Dendritic cell treated with granulocyte-macrophage colony-stimulating factor and Interleukin-4, amounts not matched to agents 40 ng/mL and 50 ng/mL, for 4 days (primary cell): ENCODE measurements around the gene SERPINB10.

Source experiments
- H3K27ac Mint-ChIP-seq: one replicate; pipeline ENCODE4 v1.8.0; 2022; ENCODE audit warnings: mild to moderate bottlenecking, mixed read lengths
- H3K27me3 Mint-ChIP-seq: one replicate; pipeline ENCODE4 v1.8.0; 2022; ENCODE audit warnings: mild to moderate bottlenecking, mixed read lengths
- H3K36me3 Mint-ChIP-seq: one replicate; pipeline ENCODE4 v1.8.0; 2022; ENCODE audit warnings: low read depth, mixed read lengths
- H3K4me1 Mint-ChIP-seq: one replicate; pipeline ENCODE4 v1.8.0; 2022; ENCODE audit warnings: low read depth, mixed read lengths
- H3K4me3 Mint-ChIP-seq: one replicate; pipeline ENCODE4 v1.8.0; 2022; ENCODE audit warnings: mild to moderate bottlenecking, moderate library complexity, mixed read lengths
- H3K9me3 Mint-ChIP-seq: one replicate; pipeline ENCODE4 v1.8.0; 2022; ENCODE audit warnings: mixed read lengths
- intact Hi-C: fragments of 100-400 bp; cut with micrococcal nuclease; formaldehyde crosslinking; loops from one replicate; pipeline ENCODE4 v1.15.0; 2022

Gene SERPINB10

GRCh38 chr18:63969942-63970808, 62.4 kb downstream of the SERPINB10 start, which contains the start of gene SERPINB8:
Gene SERPINB8 (plus strand): TSS chr18:63970081. CDS start chr18:63978309, 8,228 bp downstream.
- H3K4me1 Mint-ChIP-seq: peaks cover 85% of the 10 kb centered on the region
- peak within 1 kb of the TSS; percentile 100 for H3K27ac Mint-ChIP-seq
- intact Hi-C loops: loop anchor here (5.0 to 10.0 kb wide), 2 partner anchors 548 to 1255 kb away; partner anchors contain the start of genes PHLPP1 and VPS4B
- peaks cover 21% of the 10 kb centered on the region for H3K36me3 Mint-ChIP-seq
- no peaks in the 10 kb centered on the region for H3K9me3 Mint-ChIP-seq
- peak within 1 kb of the TSS; percentile 97 for H3K4me3 Mint-ChIP-seq
- H3K27me3 Mint-ChIP-seq: no peaks in the 10 kb centered on the region

DNA sequence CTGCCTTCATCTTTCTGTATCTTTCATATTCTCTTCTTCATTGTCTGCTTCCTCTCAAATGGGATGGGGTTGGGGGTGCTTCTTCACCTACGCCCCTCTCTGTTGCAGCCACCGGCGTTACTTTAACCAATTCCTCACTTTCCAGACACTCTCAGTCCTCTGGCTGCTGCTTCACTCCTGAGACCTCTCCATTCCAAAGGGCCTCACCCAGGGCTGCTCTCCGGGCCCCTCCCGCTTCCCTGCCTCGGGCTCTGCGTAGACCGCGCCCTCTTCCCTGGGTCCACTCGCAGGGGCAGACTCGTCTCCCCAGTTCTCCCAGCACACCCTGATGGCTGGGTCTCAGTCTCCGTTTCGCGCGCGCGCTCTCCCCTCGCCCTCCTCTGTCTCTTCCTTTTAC, 63.0 kb downstream of the SERPINB10 start:
- Mint-ChIP-seq H3K27me3 (no peaks in the 10 kb centered on the region), H3K9me3 (no peaks in the 10 kb centered on the region), H3K4me3 (peak overlapping the region; percentile 97), H3K27ac (peak overlapping the region; percentile 100), H3K36me3 (peaks cover 21% of the 10 kb centered on the region), H3K4me1 (peaks cover 87% of the 10 kb centered on the region)
- intact Hi-C loops: loop anchor here (5.0 to 10.0 kb wide), 2 partner anchors 549 to 1256 kb away; partner anchors contain the start of genes PHLPP1 and VPS4B

DNA sequence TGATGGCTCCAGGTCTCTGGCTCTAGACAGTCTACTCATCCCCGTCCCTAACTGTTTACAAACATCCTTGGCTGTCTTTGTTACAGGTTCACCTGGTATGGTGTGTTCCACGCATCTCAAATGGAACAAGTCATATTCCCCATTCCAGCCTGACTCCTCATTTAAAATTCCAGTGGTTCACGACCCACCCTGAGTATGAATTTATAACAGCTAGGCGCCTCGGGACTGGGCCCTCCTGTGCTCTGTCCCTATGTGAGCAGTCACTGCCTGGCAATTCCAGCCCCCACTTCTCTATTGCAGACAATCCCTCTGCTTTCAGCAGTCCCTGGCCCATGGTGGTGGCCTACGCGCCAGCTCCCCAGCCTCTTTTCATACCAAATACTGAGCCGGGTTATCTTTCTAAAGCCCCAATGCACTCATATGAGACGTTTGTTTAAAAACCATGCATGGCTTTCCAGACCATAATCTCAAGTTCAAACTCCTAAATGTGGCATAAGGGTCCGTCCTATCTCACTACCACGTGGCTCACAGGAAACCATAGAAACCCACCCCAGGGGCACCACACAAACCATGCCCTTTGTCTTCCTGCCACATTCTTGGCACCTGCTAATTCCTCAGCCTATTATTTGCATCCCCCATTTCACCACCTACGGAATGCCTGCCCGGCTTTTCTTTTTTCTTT, 63.7 kb downstream of the SERPINB10 start:
- no peaks in the 10 kb centered on the region for H3K27me3 Mint-ChIP-seq
- peaks cover 81% of the 10 kb centered on the region for H3K4me1 Mint-ChIP-seq
- H3K4me3 Mint-ChIP-seq: peak overlapping the region; percentile 97
- intact Hi-C loops: loop anchor here (5.0 to 10.0 kb wide), 2 partner anchors 549 to 1257 kb away; partner anchors contain the start of genes PHLPP1 and VPS4B
- peaks cover 21% of the 10 kb centered on the region for H3K36me3 Mint-ChIP-seq
- no peaks in the 10 kb centered on the region for H3K9me3 Mint-ChIP-seq
- H3K27ac Mint-ChIP-seq: peak overlapping the region; percentile 100

- no peak overlapping the region for H3K4me3 Mint-ChIP-seq
- intact Hi-C loops: loop anchor here (5.0 to 10.0 kb wide), 2 partner anchors 550 to 1257 kb away; partner anchors contain the start of genes PHLPP1 and VPS4B
- peak overlapping the region; percentile 100 for H3K27ac Mint-ChIP-seq
- H3K4me1 Mint-ChIP-seq: peaks cover 78% of the 10 kb centered on the region
- H3K27me3 Mint-ChIP-seq: no peaks in the 10 kb centered on the region
- H3K36me3 Mint-ChIP-seq: peaks cover 21% of the 10 kb centered on the region
- H3K9me3 Mint-ChIP-seq: no peaks in the 10 kb centered on the region
These were observed 64.2 kb downstream of the SERPINB10 start for GRCh38 chr18:63972002-63972376.

DNA sequence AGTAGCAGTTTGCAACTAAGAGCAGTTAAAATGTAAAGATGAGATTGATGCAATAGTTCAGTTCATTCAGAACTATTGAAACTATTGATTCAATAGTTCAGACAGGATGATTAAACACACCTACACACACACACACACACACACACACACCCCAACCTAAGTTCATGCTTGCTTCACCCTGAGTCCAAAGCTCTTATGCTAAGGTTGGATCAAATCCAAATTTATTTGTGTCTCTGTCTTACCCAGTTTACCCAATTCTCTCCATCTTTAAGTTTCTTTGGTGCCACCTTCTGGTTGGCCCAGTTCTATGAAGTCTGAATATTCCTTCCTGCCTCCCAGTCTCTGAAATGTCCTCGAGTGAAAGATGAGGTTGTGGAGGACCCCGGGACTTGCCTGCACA, 67.2 kb downstream of the SERPINB10 start:
- Mint-ChIP-seq H3K4me1 (peaks cover 80% of the 10 kb centered on the region), H3K4me3 (peak overlapping the region; percentile 52), H3K9me3 (no peaks in the 10 kb centered on the region), H3K36me3 (peaks cover 36% of the 10 kb centered on the region), H3K27ac (peak overlapping the region; percentile 80), H3K27me3 (no peaks in the 10 kb centered on the region)
- intact Hi-C loops: loop anchor here (5.0 to 10.0 kb wide), 2 partner anchors 553 to 1260 kb away; partner anchors contain the start of genes PHLPP1 and VPS4B

DNA sequence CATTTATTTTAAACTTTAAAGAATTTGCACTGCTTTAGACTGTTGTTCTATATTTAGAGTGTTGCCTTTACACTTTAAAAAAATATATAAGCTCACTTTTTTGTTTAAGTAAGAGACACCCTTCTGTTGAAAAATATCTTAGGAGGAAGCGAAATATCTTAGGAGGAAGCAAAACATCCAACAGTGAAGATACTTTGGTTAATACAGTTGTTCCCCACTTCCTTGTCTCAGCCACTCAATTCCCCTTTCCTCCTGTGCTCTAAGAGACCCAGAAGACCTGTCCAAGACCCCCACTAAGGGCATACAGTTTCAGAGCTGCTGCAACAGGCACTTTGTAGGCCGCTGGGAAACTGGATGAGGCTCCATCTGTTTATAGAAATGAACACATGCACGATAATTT, 67.9 kb downstream of the SERPINB10 start:
- Mint-ChIP-seq H3K9me3 (no peaks in the 10 kb centered on the region), H3K4me1 (peaks cover 85% of the 10 kb centered on the region), H3K27ac (peak overlapping the region; percentile 80), H3K36me3 (peaks cover 36% of the 10 kb centered on the region), H3K4me3 (peak overlapping the region; percentile 48), H3K27me3 (no peaks in the 10 kb centered on the region)
- intact Hi-C loops: loop anchor here (10.0 kb wide), 1 partner anchor 1261 kb away; the partner anchor contains the start of gene PHLPP1

DNA sequence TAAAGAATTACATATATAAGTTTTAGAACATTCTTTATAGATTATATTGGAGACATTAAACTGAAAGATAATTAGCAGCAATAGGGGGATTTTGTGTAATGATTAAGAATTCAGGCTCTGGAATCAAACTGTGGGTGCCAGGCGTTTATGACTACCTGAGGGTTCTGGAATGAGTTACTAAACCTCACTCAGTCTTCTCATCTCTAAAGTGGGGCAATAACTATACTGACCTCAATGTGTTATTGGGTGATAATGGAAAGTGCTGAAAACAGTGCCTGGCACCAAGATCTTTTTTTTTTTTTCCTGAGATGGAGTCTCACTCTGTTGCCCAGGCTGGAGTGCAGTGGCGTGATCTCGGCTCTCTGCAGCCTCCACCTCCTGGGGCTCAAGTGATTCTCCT, 69.3 kb downstream of the SERPINB10 start:
- peaks cover 39% of the 10 kb centered on the region for H3K36me3 Mint-ChIP-seq
- no peaks in the 10 kb centered on the region for H3K9me3 Mint-ChIP-seq
- intact Hi-C loops: loop anchor here (10.0 kb wide), 1 partner anchor 1262 kb away; the partner anchor contains the start of gene PHLPP1
- no peaks in the 10 kb centered on the region for H3K27me3 Mint-ChIP-seq
- H3K4me1 Mint-ChIP-seq: peaks cover 85% of the 10 kb centered on the region
- peak overlapping the region; percentile 77 for H3K27ac Mint-ChIP-seq
- H3K4me3 Mint-ChIP-seq: no peak overlapping the region

- intact Hi-C loops: loop anchor here (1.0 to 10.0 kb wide), 3 partner anchors 16 to 1265 kb away; partner anchors contain the start of gene PHLPP1
- H3K36me3 Mint-ChIP-seq: peaks cover 63% of the 10 kb centered on the region
- H3K27ac Mint-ChIP-seq: peak overlapping the region; percentile 74
- H3K27me3 Mint-ChIP-seq: no peaks in the 10 kb centered on the region
- H3K4me1 Mint-ChIP-seq: peaks cover 69% of the 10 kb centered on the region
- no peaks in the 10 kb centered on the region for H3K9me3 Mint-ChIP-seq
- no peak overlapping the region for H3K4me3 Mint-ChIP-seq
These were observed 71.7 kb downstream of the SERPINB10 start for GRCh38 chr18:63979409-63979920.

GRCh38 chr18:63980027-63980426, 72.3 kb downstream of the SERPINB10 start:
- H3K27ac Mint-ChIP-seq: peak overlapping the region; percentile 74

DNA sequence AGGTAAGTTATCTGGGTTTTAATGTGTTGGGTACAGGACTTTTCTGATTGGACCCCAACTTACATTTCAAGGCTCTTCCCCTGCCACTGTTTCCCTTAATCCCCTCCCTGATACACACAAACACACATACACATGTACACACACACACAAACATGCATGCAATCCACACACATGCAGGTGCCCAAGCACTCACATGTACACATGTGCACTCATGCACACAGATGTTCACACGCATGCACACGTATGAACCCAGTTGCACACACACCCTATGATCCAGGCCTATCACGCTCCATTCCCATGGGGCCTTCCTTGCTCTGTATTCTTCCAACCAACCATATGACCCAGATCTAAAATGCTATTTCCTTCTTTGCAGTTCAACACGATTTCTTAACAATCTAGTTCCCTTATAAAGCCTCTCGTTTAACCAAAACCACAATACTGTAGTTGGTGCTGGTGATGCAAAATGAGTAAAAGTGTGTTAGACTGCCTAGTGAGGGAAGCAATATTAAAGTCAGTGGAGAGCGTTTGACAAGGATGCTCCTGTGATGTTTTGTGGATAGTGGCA, 73.2 kb downstream of the SERPINB10 start:
- intact Hi-C loops: loop anchor here (10.0 kb wide), 1 partner anchor 396 kb away; the partner anchor contains the start of gene SERPINB13
- Mint-ChIP-seq H3K36me3 (peaks cover 78% of the 10 kb centered on the region), H3K27ac (peak overlapping the region; percentile 74), H3K27me3 (no peaks in the 10 kb centered on the region), H3K4me1 (peaks cover 55% of the 10 kb centered on the region), H3K9me3 (no peaks in the 10 kb centered on the region), H3K4me3 (no peak overlapping the region)

More at GRCh38 chr18:63980027-63980426, 72.3 kb downstream of the SERPINB10 start:
- Mint-ChIP-seq H3K36me3 (peaks cover 69% of the 10 kb centered on the region), H3K4me3 (no peak overlapping the region), H3K27me3 (no peaks in the 10 kb centered on the region), H3K9me3 (no peaks in the 10 kb centered on the region), H3K4me1 (peaks cover 63% of the 10 kb centered on the region)
- intact Hi-C loops: loop anchor here (10.0 kb wide), 1 partner anchor 395 kb away; the partner anchor contains the start of gene SERPINB13

- H3K27me3 Mint-ChIP-seq: no peaks in the 10 kb centered on the region
- peaks cover 55% of the 10 kb centered on the region for H3K4me1 Mint-ChIP-seq
- peak overlapping the region; percentile 74 for H3K27ac Mint-ChIP-seq
- peaks cover 86% of the 10 kb centered on the region for H3K36me3 Mint-ChIP-seq
- H3K4me3 Mint-ChIP-seq: no peak overlapping the region
- intact Hi-C loops: loop anchor here (10.0 kb wide), 1 partner anchor 397 kb away; the partner anchor contains the start of gene SERPINB13
- no peaks in the 10 kb centered on the region for H3K9me3 Mint-ChIP-seq
These were observed 74.0 kb downstream of the SERPINB10 start for GRCh38 chr18:63981719-63982118.

GRCh38 chr18:63982361-63982760, 74.6 kb downstream of the SERPINB10 start:
- Mint-ChIP-seq H3K36me3 (peaks cover 92% of the 10 kb centered on the region), H3K4me1 (peaks cover 50% of the 10 kb centered on the region)

More at GRCh38 chr18:63982361-63982760, 74.6 kb downstream of the SERPINB10 start:
- Mint-ChIP-seq H3K4me3 (no peak overlapping the region), H3K9me3 (no peaks in the 10 kb centered on the region), H3K27ac (no peak overlapping the region), H3K27me3 (no peaks in the 10 kb centered on the region)
- intact Hi-C loops: loop anchor here (10.0 kb wide), 1 partner anchor 398 kb away; the partner anchor contains the start of gene SERPINB13
